ES-I3 (cell line): ENCODE results near the gene RANBP9.
A peak's percentile ranks its signal among the peaks of the same experiment; 100 is the strongest.

ENCODE experiments used
- H3K36me3 ChIP-seq: 2 replicates; pipeline ENCODE4 v1.6.1; 2013; ENCODE audit warnings: mild to moderate bottlenecking, low read length, control low read depth, moderate library complexity; ENCODE audit not compliant: insufficient read depth
- H3K4me1 ChIP-seq: 2 replicates; pipeline ENCODE4 v1.6.1; 2013; ENCODE audit warnings: mild to moderate bottlenecking, control low read depth, low read length; ENCODE audit not compliant: insufficient read depth
- H3K9ac ChIP-seq: 2 replicates; pipeline ENCODE4 v1.6.1; 2013; ENCODE audit warnings: low read depth, mild to moderate bottlenecking, low read length, moderate library complexity
- H3K9me3 ChIP-seq: 2 replicates; pipeline ENCODE4 v1.6.1; 2013; ENCODE audit warnings: mild to moderate bottlenecking, low read length, moderate library complexity; ENCODE audit not compliant: control insufficient read depth, insufficient read depth

Gene RANBP9

GRCh38 chr6:13724182-13724581 is 12.5 kb upstream of the RANBP9 start:
- Histone ChIP-seq H3K36me3 (no peaks in the 10 kb centered on the region), H3K4me1 (no peaks in the 10 kb centered on the region; the same call in 1 of the 2 replicates), H3K9me3 (no peaks in the 10 kb centered on the region), H3K9ac (no peak overlapping the region)

DNA sequence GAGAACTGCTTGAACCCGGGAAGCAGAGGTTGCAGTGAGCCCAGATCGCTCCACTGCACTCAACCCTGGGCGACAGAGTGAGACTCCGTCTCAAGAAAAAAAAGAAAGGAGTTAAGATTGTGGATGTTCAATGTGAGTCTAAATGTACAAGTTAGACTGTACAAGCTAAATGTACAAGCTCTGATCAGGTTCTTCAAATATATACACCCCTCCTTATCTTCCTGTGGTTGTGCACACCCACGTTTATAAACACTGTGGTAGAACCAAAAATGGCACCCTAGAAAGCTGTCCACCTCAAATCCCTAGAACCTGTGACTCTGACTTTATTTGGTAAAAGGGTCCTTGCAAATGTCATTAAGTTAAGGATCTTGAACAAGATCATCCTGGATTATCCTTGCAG is 11.2 kb upstream of the RANBP9 start:
- H3K9me3 ChIP-seq, result no peaks in the 10 kb centered on the region
- H3K4me1 ChIP-seq, result no peaks in the 10 kb centered on the region; the same call in 1 of the 2 replicates
- no peaks in the 10 kb centered on the region for H3K36me3 ChIP-seq
- no peak overlapping the region for H3K9ac ChIP-seq

DNA sequence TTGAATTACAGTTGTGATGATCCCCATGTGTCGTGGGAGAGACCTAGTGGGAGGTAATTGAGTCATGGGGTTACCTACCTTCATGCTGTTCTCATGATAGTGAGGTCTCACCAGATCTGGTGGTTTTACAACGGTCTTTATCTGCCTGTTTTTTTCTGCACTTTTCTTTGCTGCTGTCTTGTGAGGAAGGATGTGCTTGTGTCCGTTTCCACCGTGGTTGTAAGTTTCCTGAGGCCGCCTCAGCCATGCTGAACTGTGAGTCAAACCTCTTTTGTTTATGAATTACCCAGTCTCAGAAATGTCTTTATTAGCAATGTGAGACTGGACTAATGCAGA is 6.5 kb upstream of the RANBP9 start:
- no peaks in the 10 kb centered on the region for H3K36me3 ChIP-seq

DNA sequence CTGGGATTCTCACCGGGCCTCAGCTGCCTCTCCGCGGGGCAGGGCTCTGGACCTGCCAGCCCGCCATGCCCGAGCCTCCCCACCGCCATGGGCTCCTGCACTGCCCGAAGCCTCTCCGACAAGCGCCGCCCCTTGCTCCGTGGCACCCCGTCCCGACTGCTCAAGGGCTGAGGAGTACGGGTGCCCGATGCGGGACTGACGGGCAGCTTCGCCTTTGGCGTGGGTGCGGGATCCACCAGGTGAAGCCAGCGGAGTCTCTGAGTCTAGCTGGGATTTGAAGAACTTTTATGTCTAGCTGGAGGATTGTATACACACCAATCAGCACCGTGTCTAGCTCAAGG is 5.3 kb upstream of the RANBP9 start:
- H3K36me3 ChIP-seq, result no peaks in the 10 kb centered on the region
- H3K9me3 ChIP-seq, result no peaks in the 10 kb centered on the region; the same call in 1 of the 2 replicates
- no peak overlapping the region for H3K9ac ChIP-seq
- H3K4me1 ChIP-seq, result no peaks in the 10 kb centered on the region

More for the DNA sequence above, 6.5 kb upstream of the RANBP9 start:
- no peaks in the 10 kb centered on the region for H3K4me1 ChIP-seq
- H3K9ac ChIP-seq, result no peak overlapping the region
- H3K9me3 ChIP-seq, result no peaks in the 10 kb centered on the region; the same call in 1 of the 2 replicates

DNA sequence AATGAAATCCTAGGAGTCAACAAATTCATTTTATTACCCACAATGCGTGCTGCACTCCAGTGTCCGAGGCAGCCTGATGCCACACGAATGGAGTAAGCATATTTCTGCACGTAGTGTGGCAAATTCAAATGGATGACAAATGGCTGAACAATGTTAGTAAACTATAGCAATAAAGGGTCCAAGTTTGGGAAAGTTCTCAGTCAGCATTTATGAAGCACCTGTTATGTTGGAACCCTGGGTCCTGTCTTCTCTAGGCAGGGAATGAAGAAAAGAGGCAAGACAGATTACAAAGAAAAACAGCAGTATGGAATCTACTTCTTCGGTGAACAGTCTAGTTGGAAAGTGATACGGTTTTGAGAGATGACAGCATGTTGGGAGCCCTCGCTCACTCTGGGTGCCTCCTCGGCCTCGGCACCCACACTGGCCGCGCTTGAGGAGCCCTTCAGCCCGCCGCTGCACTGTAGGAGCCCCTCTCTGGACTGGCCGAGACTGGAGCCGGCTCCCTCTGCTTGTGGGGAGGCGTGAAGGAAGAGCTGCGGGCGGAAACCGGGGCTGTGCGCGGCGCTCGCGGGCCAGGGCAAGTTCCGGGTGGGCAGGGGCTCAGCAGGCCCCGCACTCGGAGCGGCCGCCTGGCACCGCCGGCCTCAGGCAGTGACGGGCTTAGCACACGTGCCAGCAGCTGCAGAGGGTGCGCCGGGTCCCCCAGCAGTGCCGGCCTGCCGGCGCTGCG is 4.8 kb upstream of the RANBP9 start:
- Histone ChIP-seq H3K9me3 (no peaks in the 10 kb centered on the region; the same call in 1 of the 2 replicates), H3K36me3 (no peaks in the 10 kb centered on the region), H3K4me1 (no peaks in the 10 kb centered on the region), H3K9ac (no peak overlapping the region)

- Histone ChIP-seq H3K4me1 (no peaks in the 10 kb centered on the region), H3K9me3 (no peaks in the 10 kb centered on the region; the same call in 1 of the 2 replicates), H3K9ac (no peak overlapping the region)
Measured at GRCh38 chr6:13715444-13715883, 3.8 kb upstream of the RANBP9 start.

GRCh38 chr6:13712599-13712898 is 914 bp upstream of the RANBP9 start:
- H3K9me3 ChIP-seq, result no peaks in the 10 kb centered on the region; the same call in 1 of the 2 replicates
- no peaks in the 10 kb centered on the region for H3K36me3 ChIP-seq
- 0 out of 2 replicates have a peak, but pooled peaks cover 5% of the 10 kb centered on the region for H3K4me1 ChIP-seq
- H3K9ac ChIP-seq, result peak overlapping the region; percentile 85

More at GRCh38 chr6:13715444-13715883, 3.8 kb upstream of the RANBP9 start:
- no peaks in the 10 kb centered on the region for H3K36me3 ChIP-seq

DNA sequence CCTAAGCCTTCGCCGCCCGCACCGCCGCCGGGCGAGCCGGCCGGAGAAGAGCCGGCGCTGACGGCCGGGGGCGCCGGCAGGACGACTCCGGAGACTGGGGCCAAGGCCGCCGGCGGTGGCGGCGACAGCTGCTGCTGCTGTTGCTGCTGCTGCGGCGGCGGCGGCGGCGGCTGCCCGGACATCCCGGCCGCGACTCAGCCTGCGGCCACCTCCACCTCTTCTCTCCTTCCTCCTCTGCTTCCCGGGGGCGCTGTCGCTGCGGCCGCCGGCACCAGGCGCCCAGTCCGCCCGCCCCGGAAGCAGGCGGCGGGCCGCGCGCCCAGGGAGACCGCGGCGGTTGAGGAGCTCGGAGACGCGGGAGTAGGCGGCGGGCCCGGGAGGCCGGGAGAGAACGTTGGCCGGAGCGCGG is 307 bp downstream of the RANBP9 start:
- Histone ChIP-seq H3K9me3 (no peaks in the 10 kb centered on the region), H3K36me3 (no peaks in the 10 kb centered on the region), H3K4me1 (0 out of 2 replicates have a peak, but pooled peaks cover 5% of the 10 kb centered on the region), H3K9ac (peak overlapping the region; percentile 85)

- Histone ChIP-seq H3K36me3 (no peaks in the 10 kb centered on the region), H3K9me3 (no peaks in the 10 kb centered on the region), H3K4me1 (0 out of 2 replicates have a peak, but pooled peaks cover 5% of the 10 kb centered on the region), H3K9ac (peak overlapping the region; percentile 98)
Measured at GRCh38 chr6:13710552-13711323, 897 bp downstream of the RANBP9 start.

- H3K36me3 ChIP-seq, result no peaks in the 10 kb centered on the region
- H3K4me1 ChIP-seq, result 0 out of 2 replicates have a peak, but pooled peaks cover 5% of the 10 kb centered on the region
- no peaks in the 10 kb centered on the region for H3K9me3 ChIP-seq
- H3K9ac ChIP-seq, result peak overlapping the region; percentile 98
Measured at GRCh38 chr6:13709689-13710551, 1.7 kb downstream of the RANBP9 start.

- Histone ChIP-seq H3K4me1 (0 out of 2 replicates have a peak, but pooled peaks cover 5% of the 10 kb centered on the region), H3K36me3 (no peaks in the 10 kb centered on the region), H3K9ac (no peak overlapping the region; the same call in 1 of the 2 replicates), H3K9me3 (no peaks in the 10 kb centered on the region)
Measured at GRCh38 chr6:13708736-13709135, 2.9 kb downstream of the RANBP9 start.

GRCh38 chr6:13703496-13703895 is 8.1 kb downstream of the RANBP9 start:
- Histone ChIP-seq H3K4me1 (0 out of 2 replicates have a peak, but pooled peaks cover 5% of the 10 kb centered on the region), H3K36me3 (no peaks in the 10 kb centered on the region), H3K9ac (no peak overlapping the region), H3K9me3 (no peaks in the 10 kb centered on the region)

GRCh38 chr6:13702809-13703302 is 8.8 kb downstream of the RANBP9 start:
- Histone ChIP-seq H3K9ac (no peak overlapping the region), H3K4me1 (no peaks in the 10 kb centered on the region), H3K9me3 (no peaks in the 10 kb centered on the region), H3K36me3 (no peaks in the 10 kb centered on the region)

DNA sequence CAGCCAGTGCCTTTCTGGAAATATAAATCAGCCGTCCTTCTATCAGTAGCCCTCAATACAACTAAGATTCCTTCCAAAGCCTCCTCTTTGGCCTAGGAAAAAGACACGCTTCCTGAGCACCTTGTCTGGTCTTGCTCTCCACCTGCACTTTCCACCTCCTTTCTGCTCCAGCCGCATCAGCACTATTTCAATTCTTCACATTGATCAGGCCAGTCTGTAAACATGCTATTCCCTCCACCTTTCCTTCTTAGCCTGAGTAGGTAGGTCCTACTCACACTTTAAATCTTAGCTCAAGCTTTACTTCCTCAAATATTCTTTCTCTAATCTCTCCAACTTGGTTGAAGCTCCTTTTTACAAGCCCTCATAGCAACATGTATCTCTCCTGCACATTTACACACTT is 11.4 kb downstream of the RANBP9 start:
- Histone ChIP-seq H3K4me1 (0 out of 2 replicates have a peak, but pooled peaks cover 4% of the 10 kb centered on the region), H3K36me3 (no peaks in the 10 kb centered on the region), H3K9ac (no peak overlapping the region), H3K9me3 (no peaks in the 10 kb centered on the region)
